GM23338 (cell line): ENCODE data around the gene SPECC1.

Source experiments
- CREB1 ChIP-seq: fragments of 250-450 bp; sonication (Bioruptor Pico); IDR thresholded peaks from 2 replicates; pipeline ENCODE4 v1.5.0; 2020; ENCODE audit warnings: low read depth, mild to moderate bottlenecking, moderate library complexity
- CTCF ChIP-seq, 2 experiments: fragments of 200-600 bp in 1 of 2; sonication (generic) in 1 of 2; conservative IDR thresholded peaks; 2 replicates each; pipeline versions ENCODE4 v1.5.1 to v1.6.1; 2016 to 2017; ENCODE audit warnings: antibody characterized with exemption in 2 of 2, low read depth in 2 of 2, mild to moderate bottlenecking in 2 of 2, moderate library complexity in 1 of 2
- EZH2 ChIP-seq: fragments of 200-600 bp; sonication (generic); IDR thresholded peaks from one replicate; pipeline ENCODE4 v1.8.0; 2017; ENCODE audit warnings: antibody characterized with exemption, mild to moderate bottlenecking, low read depth; ENCODE audit not compliant: unreplicated experiment
- EZH2phosphoT487 ChIP-seq: fragments of 200-600 bp; sonication (generic); IDR thresholded peaks from one replicate; pipeline ENCODE4 v1.8.1; 2018; ENCODE audit warnings: antibody characterized with exemption; ENCODE audit not compliant: unreplicated experiment
- JUNB ChIP-seq: IDR thresholded peaks from one replicate; pipeline ENCODE4 v1.6.1; 2016; ENCODE audit warnings: antibody characterized with exemption; ENCODE audit not compliant: unreplicated experiment
- NANOG ChIP-seq: IDR thresholded peaks from 2 replicates; pipeline ENCODE4 v1.6.1; 2016; ENCODE audit warnings: antibody characterized with exemption, borderline replicate concordance
- POLR2AphosphoS5 ChIP-seq: IDR thresholded peaks from 2 replicates; pipeline ENCODE4 v1.6.1; 2016; ENCODE audit warnings: antibody characterized with exemption, low read depth
- REST ChIP-seq: IDR thresholded peaks from one replicate; pipeline ENCODE4 v1.6.1; 2018; ENCODE audit warnings: antibody characterized with exemption; ENCODE audit not compliant: unreplicated experiment
- STAT1 ChIP-seq: IDR thresholded peaks from one replicate; pipeline ENCODE4 v1.6.1; 2016; ENCODE audit warnings: antibody characterized with exemption; ENCODE audit not compliant: unreplicated experiment
- ZNF462 ChIP-seq: fragments of 250-450 bp; sonication (Bioruptor Pico); IDR thresholded peaks from 2 replicates; pipeline ENCODE4 v1.5.0; 2020; ENCODE audit warnings: mild to moderate bottlenecking, moderate library complexity

- no peak for TF ChIP-seq POLR2AphosphoS5
- no peak for TF ChIP-seq EZH2
- TF ChIP-seq NANOG = no peak
- TF ChIP-seq CTCF (conservative IDR thresholded peaks at IDR 0.05; ENCODE audit: low read depth in 2 of 2) = no peak
- no peak for TF ChIP-seq STAT1
- no peak for TF ChIP-seq ZNF462 (CRISPR knock-in tag)
- TF ChIP-seq REST = no peak
- no peak for TF ChIP-seq JUNB
- TF ChIP-seq EZH2phosphoT487 = no peak
- no peak for TF ChIP-seq CREB1 (CRISPR knock-in tag)
Observed at GRCh38 chr17:20089756-20090547, 80.8 kb downstream of the SPECC1 start.
